A673 (cell line): ENCODE data around the gene TFAP2A.

ENCODE experiments used
- CTCF ChIP-seq: fragments of 300-800, 200-600 bp; sonication (generic); conservative IDR thresholded peaks from 2 replicates; pipeline ENCODE4 v1.5.1; 2017; ENCODE audit warnings: low read depth, mild to moderate bottlenecking, antibody characterized with exemption, low read length, moderate library complexity, mixed read lengths
- EZH2 ChIP-seq: fragments of 200-600 bp; sonication (generic); IDR thresholded peaks from 2 replicates; pipeline ENCODE4 v1.6.1; 2017; ENCODE audit warnings: borderline replicate concordance, low read depth, mild to moderate bottlenecking, mixed read lengths, antibody characterized with exemption, low read length; ENCODE audit not compliant: poor library complexity, severe bottlenecking

DNA sequence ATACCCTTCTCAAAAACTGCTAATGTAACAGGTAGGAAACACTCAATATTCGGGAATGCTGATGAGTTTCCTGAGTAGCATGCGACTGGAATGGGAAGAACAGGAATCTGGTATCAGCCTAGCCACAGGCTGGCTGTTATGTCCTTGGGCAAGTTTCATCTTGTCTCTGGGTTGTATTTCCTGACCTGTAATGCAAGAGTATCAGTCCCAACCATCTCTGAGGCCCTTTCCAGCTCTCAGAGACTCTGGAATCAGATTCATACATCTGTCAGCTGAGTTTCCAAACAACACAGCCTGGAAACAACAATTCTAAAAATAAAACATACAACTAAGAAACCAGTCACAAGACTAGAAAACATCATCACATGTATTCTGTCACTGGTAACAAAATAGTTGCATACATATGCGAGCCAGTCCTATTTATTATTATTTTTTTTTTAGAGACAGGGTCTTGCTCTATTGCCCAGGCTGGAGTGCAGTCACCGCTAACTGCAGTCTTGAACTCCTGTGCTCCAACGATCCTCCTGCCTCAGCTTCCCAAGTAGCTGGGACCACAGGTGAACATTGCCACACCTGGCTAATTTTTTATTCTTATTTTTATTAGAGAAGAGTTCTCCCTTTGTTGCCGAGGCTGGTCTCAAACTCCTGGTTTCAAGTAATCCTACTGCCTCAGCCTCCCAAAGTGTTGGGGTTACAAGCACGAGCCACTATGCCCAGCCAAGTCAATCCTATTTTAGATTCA is 16.7 kb upstream of the TFAP2A start:
- TF ChIP-seq CTCF = no peak
- no peak for TF ChIP-seq EZH2
